Left lung (tissue), 10 donors: Measurements from ENCODE around the gene TNFAIP8. TPM values are rescaled to one million over a fixed set of nuclear protein-coding genes. Genes with fewer than 3 reads are reported as not detected.

ENCODE experiments used
- ATAC-seq: fragments of 200-7000 bp; cut with Tn5 transposase; one replicate; pipeline ENCODE4 v1.9.1; 2020; ENCODE audit warnings: moderate library complexity
- DNase-seq, 4 donors: peaks; one replicate each; pipeline ENCODE4 v3.0.0-alpha.2; 2013 to 2020
- H3K27ac ChIP-seq, 2 donors: fragments of 200-600 bp; sonication (generic) in 1 of 2; one replicate each; pipeline versions ENCODE4 v1.5.0 to v1.8.0; 2020 to 2021
- H3K27me3 ChIP-seq, 2 donors: fragments of 200-600 bp; sonication (generic) in 1 of 2; one replicate each; pipeline versions ENCODE4 v1.5.0 to v1.8.0; 2020 to 2021
- H3K36me3 ChIP-seq, 2 donors: fragments of 200-600 bp; sonication (generic) in 1 of 2; one replicate each; pipeline versions ENCODE4 v1.5.0 to v1.8.0; 2020 to 2021
- H3K4me1 ChIP-seq, 2 donors: fragments of 200-600 bp; one replicate each; pipeline ENCODE4 v1.8.0; 2021
- H3K4me3 ChIP-seq, 2 donors: fragments of 200-600 bp; sonication (generic) in 1 of 2; one replicate each; pipeline versions ENCODE4 v1.5.0 to v1.8.0; 2020 to 2021; ENCODE audit warnings: mild to moderate bottlenecking in 1 of 2
- H3K9me3 ChIP-seq, 2 donors: fragments of 200-600 bp; sonication (generic) in 1 of 2; one replicate each; pipeline versions ENCODE4 v1.5.0 to v1.8.0; 2020 to 2021
- CTCF ChIP-seq, 2 donors: fragments of 200-600 bp; sonication (generic) in 1 of 2; IDR thresholded peaks; one replicate each; pipeline versions ENCODE4 v1.5.0 to v1.8.0; 2021; ENCODE audit warnings: antibody characterized with exemption in 2 of 2
- intact Hi-C, 2 donors: fragments of 100-400 bp; cut with DNase I; formaldehyde crosslinking; loops; one replicate each; pipeline versions ENCODE4 v1.11.2 to v1.14.2; 2022
- polyA plus RNA-seq, 6 donors: library from polyadenylated mRNA; unstranded; fragments of 120-200 nt; gene quantifications; one replicate each; pipeline ENCODE4 v1.2.1, GENCODE V29; 2013; ENCODE audit not compliant: insufficient read length in 6 of 6
- total RNA-seq, 2 donors: library from RNA; stranded (reverse); fragmentation: NEBNext Ultra II Directional; extraction: Animal tissue kit (Norgen Biotek cat#: 25700); gene quantifications; one replicate each; pipeline ENCODE4 v1.2.1, GENCODE V29; 2021
- donor health status: DM: no; HTN: yes; CAD: no.
- donor health status: DM: no; HTN: no; CAD: no.

Gene TNFAIP8
- total and polyA plus RNA-seq, 8 donors: 15.6 to 31.6 (median 25.6) TPM

GRCh38 chr5:119382169-119382568 is 26.4 kb downstream of the TNFAIP8 start:
- TF ChIP-seq CTCF (IDR thresholded peaks at IDR 0.05): no peak
- ATAC-seq: no peak

GRCh38 chr5:119383008-119383407 is 27.2 kb downstream of the TNFAIP8 start:
- ATAC-seq (no peak), DNase-seq (no peak)
- H3K36me3 ChIP-seq: no peaks in the 10 kb centered on the region
- intact Hi-C loops: no loop called here
- no peak overlapping the region for H3K27ac ChIP-seq
- no peak overlapping the region for H3K4me3 ChIP-seq
- TF ChIP-seq CTCF (IDR thresholded peaks at IDR 0.05): no peak
- H3K4me1 ChIP-seq: peaks cover 0 to 69% of the 10 kb centered on the region in 2 donors
- no peaks in the 10 kb centered on the region for H3K9me3 ChIP-seq
- H3K27me3 ChIP-seq: no peaks in the 10 kb centered on the region

More at GRCh38 chr5:119382169-119382568, 26.4 kb downstream of the TNFAIP8 start:
- Histone ChIP-seq H3K27me3 (no peaks in the 10 kb centered on the region), H3K4me3 (no peak overlapping the region), H3K36me3 (no peaks in the 10 kb centered on the region), H3K4me1 (peaks cover 0 to 60% of the 10 kb centered on the region in 2 donors), H3K27ac (peak overlapping the region in 1 of 2 donors; percentile 33), H3K9me3 (no peaks in the 10 kb centered on the region)
- intact Hi-C loops: no loop called here
- DNase-seq: no peak

- no peak overlapping the region for H3K27ac ChIP-seq
- intact Hi-C loops: no loop called here
- no peaks in the 10 kb centered on the region for H3K27me3 ChIP-seq
- H3K9me3 ChIP-seq: no peaks in the 10 kb centered on the region
- DNase-seq (no peak), ATAC-seq (no peak)
- peaks cover 9 to 79% of the 10 kb centered on the region in 2 donors for H3K4me1 ChIP-seq
- no peak for TF ChIP-seq CTCF (IDR thresholded peaks at IDR 0.05)
- H3K36me3 ChIP-seq: no peaks in the 10 kb centered on the region
- H3K4me3 ChIP-seq: no peak overlapping the region
Observed at GRCh38 chr5:119385136-119385535, 29.3 kb downstream of the TNFAIP8 start.

GRCh38 chr5:119385536-119386128 is 29.8 kb downstream of the TNFAIP8 start:
- Histone ChIP-seq H3K9me3 (no peaks in the 10 kb centered on the region), H3K27ac (no peak overlapping the region), H3K4me3 (no peak overlapping the region), H3K27me3 (no peaks in the 10 kb centered on the region), H3K4me1 (peaks cover 9 to 83% of the 10 kb centered on the region in 2 donors), H3K36me3 (no peaks in the 10 kb centered on the region)
- intact Hi-C loops: no loop called here
- ATAC-seq (no peak), DNase-seq (no peak)
- no peak for TF ChIP-seq CTCF (IDR thresholded peaks at IDR 0.05)

- no peaks in the 10 kb centered on the region for H3K27me3 ChIP-seq
- no peaks in the 10 kb centered on the region for H3K36me3 ChIP-seq
- peaks cover 9 to 82% of the 10 kb centered on the region in 2 donors for H3K4me1 ChIP-seq
- peak; percentile 54 for ATAC-seq
- TF ChIP-seq CTCF (IDR thresholded peaks at IDR 0.05): no peak
- H3K9me3 ChIP-seq: no peaks in the 10 kb centered on the region
- intact Hi-C loops: no loop called here
- no peak overlapping the region for H3K4me3 ChIP-seq
- DNase-seq: peak in 1 of 4 donors; percentile 48
- H3K27ac ChIP-seq: no peak overlapping the region
Observed at GRCh38 chr5:119386596-119387344, 31.0 kb downstream of the TNFAIP8 start.
